Mesodermal cell (in vitro differentiated cells): ENCODE measurements around the gene UNCX.

Source experiments
- H3K27ac ChIP-seq: 2 replicates; pipeline ENCODE4 v1.7.0; 2013; ENCODE audit warnings: mild to moderate bottlenecking, low read depth, low read length, moderate library complexity; ENCODE audit not compliant: severe bottlenecking
- H3K36me3 ChIP-seq: 2 replicates; pipeline ENCODE4 v1.7.1; 2013; ENCODE audit warnings: mild to moderate bottlenecking, low read length, moderate library complexity; ENCODE audit not compliant: control insufficient read depth, insufficient read depth
- H3K4me1 ChIP-seq: one replicate; pipeline ENCODE4 v1.7.1; 2013; ENCODE audit warnings: mild to moderate bottlenecking, low read length; ENCODE audit not compliant: insufficient read depth, control insufficient read depth, poor library complexity, severe bottlenecking
- H3K4me3 ChIP-seq: 2 replicates; pipeline ENCODE4 v1.7.0; 2013; ENCODE audit warnings: low read length, control low read depth, mild to moderate bottlenecking; ENCODE audit not compliant: insufficient read depth, poor library complexity, severe bottlenecking; ENCODE audit errors: extremely low read depth
- H3K9me3 ChIP-seq: 2 replicates; pipeline ENCODE4 v1.7.1; 2013; ENCODE audit warnings: mild to moderate bottlenecking, low read length, moderate library complexity; ENCODE audit not compliant: control insufficient read depth
- WGBS, 2 experiments: methylation state at CpG; one replicate each; pipeline ENCODE4 v1.1.5; 2013; ENCODE audit warnings: missing lambda C conversion rate in 2 of 2; ENCODE audit not compliant: insufficient coverage in 2 of 2; 5-methylcytosine and 5-hydroxymethylcytosine counted together

The UNCX gene

DNA sequence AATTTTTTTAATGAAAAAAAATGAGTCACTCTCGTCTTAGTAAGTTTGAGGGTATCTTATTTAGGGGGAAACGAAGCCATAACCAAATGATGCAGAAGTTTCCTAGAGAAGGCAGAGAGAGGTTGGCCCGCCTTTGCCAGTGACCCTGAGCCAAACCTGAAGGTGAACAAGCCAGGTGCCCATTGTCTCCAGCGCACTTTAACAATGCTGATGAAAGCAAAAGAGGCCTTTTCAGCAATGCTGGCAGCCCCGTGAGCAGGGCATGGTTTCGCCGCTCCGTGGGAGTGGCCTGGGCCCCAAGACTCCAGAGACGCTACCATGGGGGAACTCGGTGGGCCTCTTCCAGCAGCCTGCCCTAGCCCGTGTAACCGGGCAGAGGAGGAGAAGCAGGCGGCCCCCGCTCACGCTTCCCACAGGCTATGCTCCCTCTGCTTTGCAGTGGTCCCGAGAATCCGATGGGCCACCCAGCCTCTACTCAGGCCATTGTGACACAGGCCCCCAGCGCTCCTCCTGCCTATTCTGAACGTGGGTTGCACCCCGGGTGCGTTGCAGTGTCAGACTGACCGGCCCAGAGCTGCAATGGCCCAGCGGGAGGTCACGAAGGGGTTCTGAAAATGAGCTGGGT, 14.0 kb upstream of the UNCX start:
- H3K36me3 ChIP-seq, result no peaks in the 10 kb centered on the region
- WGBS, 2 experiments, result 51 to 54% methylated on average over 15 to 24 of the region's 24 CpGs
- no peak overlapping the region for H3K27ac ChIP-seq
- no peaks in the 10 kb centered on the region for H3K4me1 ChIP-seq
- H3K4me3 ChIP-seq, result no peak overlapping the region
- H3K9me3 ChIP-seq, result no peaks in the 10 kb centered on the region

DNA sequence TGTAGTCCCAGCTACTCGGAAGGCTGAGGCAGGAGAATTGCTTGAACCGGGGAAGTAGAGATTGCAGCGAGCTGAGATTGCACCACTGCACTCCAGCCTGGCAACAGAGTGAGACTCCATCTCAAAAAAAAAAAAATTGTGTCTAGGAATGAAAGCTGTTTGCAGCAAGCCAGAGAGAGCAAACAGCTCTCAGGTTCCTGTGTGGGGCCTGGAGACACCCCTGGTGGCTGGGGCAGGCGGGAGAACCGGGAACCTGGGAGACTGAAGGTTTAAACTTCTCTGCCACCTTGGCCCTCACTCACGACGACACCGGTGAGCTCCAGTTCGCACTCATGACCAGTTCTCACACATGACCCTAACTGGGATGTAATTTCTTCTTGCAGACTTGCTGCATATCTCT, 13.2 kb upstream of the UNCX start:
- H3K4me1 ChIP-seq, result no peaks in the 10 kb centered on the region
- no peaks in the 10 kb centered on the region for H3K36me3 ChIP-seq
- WGBS, 2 experiments, result 41 to 52% methylated on average over 7 to 9 of the region's 9 CpGs
- H3K27ac ChIP-seq, result no peak overlapping the region
- H3K4me3 ChIP-seq, result no peak overlapping the region
- no peaks in the 10 kb centered on the region for H3K9me3 ChIP-seq

DNA sequence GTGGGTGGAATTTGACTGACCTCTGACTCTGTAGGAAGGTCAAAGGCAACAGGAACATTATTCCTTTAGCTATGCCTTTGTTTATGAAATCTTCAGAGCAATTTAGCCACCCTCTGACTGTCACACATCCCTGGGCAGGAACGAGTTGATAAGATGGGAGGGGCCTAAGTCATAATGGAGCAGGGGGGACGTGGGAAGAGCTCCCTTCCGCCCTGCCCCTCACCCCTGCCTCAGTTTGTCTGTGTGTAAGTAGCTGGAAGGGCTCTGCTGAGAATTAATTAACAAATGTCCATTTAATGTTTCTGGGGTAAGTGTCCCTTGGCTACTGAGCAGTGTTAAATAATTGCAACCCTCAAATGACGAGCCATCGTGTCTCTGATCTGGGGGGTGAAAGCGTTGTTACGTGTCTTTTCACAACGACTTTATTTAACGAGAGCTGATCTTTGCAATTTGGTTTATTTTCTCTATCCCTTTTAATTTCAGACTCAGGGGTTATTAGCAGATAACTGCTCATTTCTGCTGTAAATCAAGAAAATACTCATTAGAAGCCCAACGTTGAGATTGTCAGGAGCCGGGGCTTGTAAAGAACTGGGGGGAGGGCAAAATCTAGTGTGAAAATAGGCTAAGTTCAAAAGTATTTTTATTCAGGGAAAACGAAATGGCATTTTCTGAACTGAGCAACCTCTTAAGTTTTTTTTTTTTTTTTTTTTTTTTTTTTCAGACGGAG, 12.5 kb upstream of the UNCX start:
- Histone ChIP-seq H3K4me3 (no peak overlapping the region), H3K4me1 (no peaks in the 10 kb centered on the region), H3K36me3 (no peaks in the 10 kb centered on the region), H3K9me3 (no peaks in the 10 kb centered on the region), H3K27ac (no peak overlapping the region)
- WGBS, 2 experiments, result 58 to 61% methylated on average over 7 of the region's 13 CpGs

DNA sequence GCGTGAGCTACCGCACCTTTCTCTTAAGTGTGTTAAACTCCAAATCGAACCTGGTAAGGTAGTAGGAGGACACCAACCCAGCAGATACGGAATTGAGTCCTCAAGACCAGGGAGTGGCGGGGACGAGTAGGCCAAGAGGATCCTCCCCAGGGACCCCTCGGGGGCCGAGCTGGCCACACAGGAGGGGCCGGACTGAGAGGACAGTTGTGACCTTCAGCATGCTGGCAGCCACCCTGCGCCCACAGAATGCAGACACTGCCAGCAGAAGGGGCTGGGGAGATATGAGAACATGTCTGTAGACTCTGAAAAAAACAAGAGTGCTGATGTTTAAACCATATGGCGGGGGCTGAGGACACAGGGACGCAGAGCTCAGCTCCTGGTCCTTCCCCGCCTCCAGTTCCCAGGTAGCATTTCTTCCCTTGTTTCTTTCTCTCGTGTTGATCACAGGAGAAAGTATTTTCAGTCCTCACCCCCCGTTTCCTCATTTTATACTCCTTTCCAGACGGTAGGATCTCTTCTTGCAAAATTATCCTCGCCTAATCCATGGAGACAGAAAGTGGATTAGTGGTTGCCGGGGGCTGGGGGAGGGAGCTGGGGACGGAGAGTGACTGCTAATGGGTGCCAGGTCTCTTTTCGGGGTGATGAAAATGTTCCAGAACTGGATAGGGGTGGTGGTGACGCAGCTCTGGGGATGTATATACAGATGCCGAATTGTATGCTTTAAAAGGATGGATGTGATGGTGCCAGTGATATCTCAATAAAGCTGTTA, 11.5 kb upstream of the UNCX start:
- no peaks in the 10 kb centered on the region for H3K4me1 ChIP-seq
- H3K27ac ChIP-seq, result no peak overlapping the region
- H3K9me3 ChIP-seq, result no peaks in the 10 kb centered on the region
- 40 to 41% methylated on average over 14 to 19 of the region's 22 CpGs for WGBS, 2 experiments
- no peak overlapping the region for H3K4me3 ChIP-seq
- no peaks in the 10 kb centered on the region for H3K36me3 ChIP-seq

DNA sequence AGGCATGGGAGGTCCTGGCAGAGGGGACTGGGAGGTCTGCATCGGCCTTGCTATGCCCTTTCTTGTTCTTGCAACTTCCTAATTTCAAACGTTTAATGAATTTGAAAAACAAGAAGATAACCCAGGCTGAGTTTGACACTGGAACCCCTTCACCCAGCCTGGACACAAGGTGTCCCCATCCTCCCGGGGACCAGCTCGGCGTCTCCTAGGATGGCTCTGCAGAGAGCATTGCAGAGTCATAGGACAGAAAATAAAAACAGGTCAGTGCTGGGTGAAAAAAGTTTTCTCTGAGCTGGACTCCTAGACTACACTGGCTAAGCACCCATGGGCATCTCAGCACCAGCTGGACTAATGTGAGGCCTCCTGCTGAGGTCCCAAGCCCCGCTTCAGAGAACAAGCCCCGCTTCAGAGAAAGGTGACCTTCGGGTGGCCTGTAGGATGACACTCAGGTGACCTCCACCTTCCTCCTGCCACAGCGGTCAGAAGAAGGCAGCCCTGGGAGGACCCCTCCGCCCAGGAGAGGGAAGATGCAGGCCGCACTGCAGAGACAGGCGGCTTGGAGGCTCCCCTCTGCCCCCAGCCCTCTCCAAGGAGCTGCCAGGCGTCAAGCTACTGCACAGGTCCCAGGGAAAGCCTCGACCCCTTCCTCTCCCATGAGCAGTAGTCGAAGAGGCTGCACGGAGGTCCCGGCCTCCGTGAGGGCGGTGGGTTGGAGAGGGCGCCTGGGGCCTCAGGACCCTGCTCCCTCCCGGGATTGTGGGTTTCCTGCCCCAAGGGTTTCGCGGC, 9.3 kb upstream of the UNCX start:
- Histone ChIP-seq H3K27ac (no peak overlapping the region), H3K4me3 (no peak overlapping the region), H3K9me3 (no peaks in the 10 kb centered on the region), H3K36me3 (no peaks in the 10 kb centered on the region), H3K4me1 (no peaks in the 10 kb centered on the region)
- WGBS, 2 experiments, result 13 to 16% methylated on average over 16 to 21 of the region's 23 CpGs

DNA sequence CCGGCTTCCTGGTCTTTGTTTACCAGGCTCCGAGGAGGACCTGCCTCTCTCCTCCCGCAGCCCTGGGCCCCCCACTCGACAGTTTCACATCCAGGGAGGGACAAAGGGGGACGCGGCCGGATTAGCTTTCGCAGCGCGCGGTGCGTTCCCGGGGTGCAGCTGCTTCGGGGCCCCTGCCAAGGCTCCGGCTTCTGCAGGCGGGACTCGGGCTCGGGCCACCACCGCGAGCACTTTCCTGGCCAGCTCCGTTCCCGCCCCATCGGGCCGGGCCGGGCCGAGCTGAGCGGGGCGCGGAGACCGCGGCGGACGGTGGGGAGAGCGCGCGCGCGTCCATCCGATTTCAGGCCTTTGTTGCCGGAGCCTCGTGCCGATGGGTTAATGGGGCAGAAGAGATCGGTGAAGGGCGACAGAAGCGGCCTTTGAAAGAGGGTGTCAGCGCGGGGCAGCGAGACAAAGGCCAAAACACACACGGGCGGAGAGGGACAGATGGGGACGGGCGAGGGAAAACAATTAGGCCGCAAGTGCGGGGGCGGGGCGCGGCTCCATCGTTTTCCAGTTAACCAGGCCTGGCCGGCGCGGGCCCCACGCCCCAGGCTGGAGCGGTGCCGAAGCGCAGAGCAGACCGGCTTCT, 8.5 kb upstream of the UNCX start:
- no peak overlapping the region for H3K4me3 ChIP-seq
- no peaks in the 10 kb centered on the region for H3K4me1 ChIP-seq
- no peak overlapping the region for H3K27ac ChIP-seq
- no peaks in the 10 kb centered on the region for H3K36me3 ChIP-seq
- H3K9me3 ChIP-seq, result no peaks in the 10 kb centered on the region
- 1 to 3% methylated on average over 58 to 61 of the region's 66 CpGs for WGBS, 2 experiments

DNA sequence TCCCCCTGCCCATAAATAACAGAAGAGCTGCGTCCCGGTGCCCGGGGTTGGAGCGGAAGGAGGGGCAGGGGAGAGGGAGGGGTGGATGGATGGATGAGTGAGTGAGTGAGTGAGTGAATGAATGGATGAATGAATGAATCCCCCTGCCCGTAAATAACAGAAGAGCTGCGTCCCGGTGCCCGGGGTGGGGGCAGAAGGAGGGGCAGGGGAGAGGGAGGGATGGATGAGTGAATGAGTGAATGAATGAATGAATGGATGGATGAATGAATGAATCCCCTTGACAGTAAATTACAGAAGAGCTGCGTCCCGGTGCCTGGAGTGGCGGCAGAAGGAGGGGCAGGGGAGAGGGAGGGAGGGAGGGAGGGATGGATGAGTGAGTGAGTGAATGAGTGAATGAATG, 7.6 kb upstream of the UNCX start:
- 1% methylated on average over 7 to 9 of the region's 11 CpGs for WGBS, 2 experiments
- no peaks in the 10 kb centered on the region for H3K36me3 ChIP-seq
- H3K9me3 ChIP-seq, result no peaks in the 10 kb centered on the region
- no peak overlapping the region for H3K27ac ChIP-seq
- no peak overlapping the region for H3K4me3 ChIP-seq
- no peaks in the 10 kb centered on the region for H3K4me1 ChIP-seq

DNA sequence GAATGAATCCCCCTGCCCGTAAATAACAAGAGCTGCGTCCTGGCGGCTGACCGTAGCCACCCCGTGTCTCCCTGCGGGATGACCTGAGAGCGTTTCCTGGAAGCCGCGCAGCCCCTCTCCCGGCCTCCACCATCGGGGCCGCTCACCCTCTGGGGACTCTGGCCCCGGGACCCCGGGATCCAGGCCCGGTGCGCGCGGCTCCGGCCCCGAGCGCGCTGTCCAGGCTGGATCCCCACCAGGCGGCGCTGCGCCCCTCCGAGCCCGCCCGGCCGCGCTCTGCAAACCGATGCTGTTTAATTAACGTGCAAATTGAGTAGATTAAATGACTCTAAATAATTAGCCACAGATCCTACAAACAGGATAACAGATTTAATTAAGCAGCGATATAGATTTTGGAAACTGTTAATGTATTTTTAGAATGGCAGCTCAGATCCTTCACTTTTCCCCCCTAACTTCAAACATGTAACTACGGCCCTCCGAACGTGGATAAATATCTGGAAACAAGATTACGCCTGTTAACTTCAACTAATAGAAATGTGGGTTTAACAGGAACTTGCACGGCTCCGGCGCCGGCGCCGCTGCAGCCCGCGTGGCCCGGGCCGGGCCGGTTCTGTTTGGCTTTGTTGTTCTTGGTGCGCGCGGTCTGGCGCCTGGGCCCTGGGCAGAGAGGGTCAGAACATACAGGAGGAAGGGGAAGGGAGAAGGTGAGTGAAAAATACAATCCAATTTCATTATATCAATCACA, 7.1 kb upstream of the UNCX start:
- no peaks in the 10 kb centered on the region for H3K9me3 ChIP-seq
- H3K4me1 ChIP-seq, result peaks cover 4% of the 10 kb centered on the region
- 1 to 4% methylated on average over 28 to 29 of the region's 52 CpGs for WGBS, 2 experiments
- no peak overlapping the region for H3K27ac ChIP-seq
- H3K4me3 ChIP-seq, result no peak overlapping the region
- H3K36me3 ChIP-seq, result no peaks in the 10 kb centered on the region

DNA sequence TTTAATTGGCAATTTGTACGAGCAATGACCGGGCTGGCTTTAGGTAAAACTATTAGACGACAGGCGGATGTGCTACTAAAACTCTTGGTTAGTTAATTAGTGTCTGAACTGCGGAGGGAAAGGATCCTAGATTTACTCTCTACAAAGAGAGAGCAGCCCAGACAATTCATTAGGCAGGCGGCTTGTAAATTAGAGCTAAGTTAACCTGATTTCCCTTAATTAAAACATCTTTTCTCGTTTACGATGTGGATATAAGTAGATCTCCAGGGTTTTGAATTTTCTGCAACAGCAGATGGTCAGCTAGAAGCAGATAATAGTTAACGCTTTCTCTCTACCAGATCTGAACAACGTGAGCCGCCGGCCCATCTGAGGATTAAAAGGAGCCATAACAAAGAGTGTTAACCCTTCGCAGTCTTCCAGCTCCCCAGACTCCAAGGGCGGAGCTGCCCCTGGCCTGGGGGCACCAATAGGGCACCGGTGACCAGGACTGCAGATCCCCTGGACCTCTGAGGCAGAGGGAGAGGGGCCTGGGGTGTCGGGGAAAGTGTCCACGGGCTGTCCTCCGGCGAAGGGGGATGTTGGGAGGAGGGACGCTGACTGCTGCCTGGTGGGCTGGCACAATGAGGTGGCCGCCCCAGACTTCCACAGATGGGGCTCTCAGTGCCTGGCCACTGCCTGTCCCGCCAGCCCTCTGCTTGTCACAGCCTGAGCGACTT, 6.3 kb upstream of the UNCX start:
- Histone ChIP-seq H3K9me3 (no peaks in the 10 kb centered on the region), H3K4me3 (no peak overlapping the region), H3K4me1 (peaks cover 4% of the 10 kb centered on the region), H3K36me3 (no peaks in the 10 kb centered on the region), H3K27ac (no peak overlapping the region)
- WGBS, 2 experiments, result 16 to 18% methylated on average over 14 to 15 of the region's 23 CpGs
